Astrocyte of the cerebellum (primary cell): ENCODE measurements around the gene DIPK1B.
A peak's percentile ranks its signal among the peaks of the same experiment; 100 is the strongest.

ENCODE experiments used
- DNase-seq: peaks from one replicate; pipeline ENCODE4 v3.0.0-alpha.2; 2011; ENCODE audit warnings: low read depth
- H3K4me3 ChIP-seq: 2 replicates; pipeline ENCODE4 v1.5.1; 2011; ENCODE audit warnings: mild to moderate bottlenecking, low read depth, low read length, moderate library complexity
- in situ Hi-C: cut with HindIII; loops from 2 replicates; pipeline ENCODE4 v1.10.0; 2017; ENCODE audit warnings: low sequenced_read_pairs
- TF ChIP-seq, protein P1 (sequence below): IDR thresholded peaks from 2 replicates; pipeline ENCODE4 v1.5.1; 2012; ENCODE audit warnings: low read length, low read depth, moderate library complexity, mild to moderate bottlenecking; ENCODE audit errors: missing control alignments

Gene DIPK1B

GRCh38 chr9:136724772-136725171, 12.4 kb downstream of the DIPK1B start:
- TF ChIP-seq, protein P1, sequence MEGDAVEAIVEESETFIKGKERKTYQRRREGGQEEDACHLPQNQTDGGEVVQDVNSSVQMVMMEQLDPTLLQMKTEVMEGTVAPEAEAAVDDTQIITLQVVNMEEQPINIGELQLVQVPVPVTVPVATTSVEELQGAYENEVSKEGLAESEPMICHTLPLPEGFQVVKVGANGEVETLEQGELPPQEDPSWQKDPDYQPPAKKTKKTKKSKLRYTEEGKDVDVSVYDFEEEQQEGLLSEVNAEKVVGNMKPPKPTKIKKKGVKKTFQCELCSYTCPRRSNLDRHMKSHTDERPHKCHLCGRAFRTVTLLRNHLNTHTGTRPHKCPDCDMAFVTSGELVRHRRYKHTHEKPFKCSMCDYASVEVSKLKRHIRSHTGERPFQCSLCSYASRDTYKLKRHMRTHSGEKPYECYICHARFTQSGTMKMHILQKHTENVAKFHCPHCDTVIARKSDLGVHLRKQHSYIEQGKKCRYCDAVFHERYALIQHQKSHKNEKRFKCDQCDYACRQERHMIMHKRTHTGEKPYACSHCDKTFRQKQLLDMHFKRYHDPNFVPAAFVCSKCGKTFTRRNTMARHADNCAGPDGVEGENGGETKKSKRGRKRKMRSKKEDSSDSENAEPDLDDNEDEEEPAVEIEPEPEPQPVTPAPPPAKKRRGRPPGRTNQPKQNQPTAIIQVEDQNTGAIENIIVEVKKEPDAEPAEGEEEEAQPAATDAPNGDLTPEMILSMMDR, result no peak
- H3K4me3 ChIP-seq, result no peak overlapping the region
- DNase-seq, result no peak
- in situ Hi-C loops, result no loop called here

- DNase-seq, result no peak
- TF ChIP-seq, protein P1, result no peak
- no peak overlapping the region for H3K4me3 ChIP-seq
- in situ Hi-C loops, result no loop called here
Observed at GRCh38 chr9:136725612-136726011, 13.2 kb downstream of the DIPK1B start.

DNA sequence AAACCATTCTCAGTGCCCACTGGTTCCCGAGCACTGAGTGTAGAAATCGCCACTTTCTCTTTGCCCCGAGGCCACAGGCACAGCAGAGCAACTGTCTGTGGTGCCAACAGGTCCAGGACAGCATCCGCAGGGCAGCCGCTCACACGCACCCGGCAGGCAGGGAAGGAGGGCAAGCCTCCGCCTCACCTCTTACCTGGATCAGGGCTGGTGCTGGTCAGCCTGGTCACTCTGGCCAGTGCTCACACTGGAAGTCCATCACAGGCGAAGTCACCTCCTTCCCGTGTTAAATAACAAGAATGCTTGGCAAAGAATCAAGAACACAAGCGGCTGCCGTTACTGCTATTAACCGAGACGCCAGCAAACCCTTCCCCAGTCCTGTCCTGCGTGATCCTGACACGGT, 13.7 kb downstream of the DIPK1B start:
- no peak for DNase-seq
- TF ChIP-seq, protein P1, result no peak
- in situ Hi-C loops, result no loop called here
- H3K4me3 ChIP-seq, result peak overlapping the region; percentile 78

- peak overlapping the region; percentile 78 for H3K4me3 ChIP-seq
- in situ Hi-C loops, result no loop called here
- DNase-seq, result no peak
- TF ChIP-seq, protein P1, result peak; percentile 48
Observed at GRCh38 chr9:136726631-136727191, 14.3 kb downstream of the DIPK1B start.

DNA sequence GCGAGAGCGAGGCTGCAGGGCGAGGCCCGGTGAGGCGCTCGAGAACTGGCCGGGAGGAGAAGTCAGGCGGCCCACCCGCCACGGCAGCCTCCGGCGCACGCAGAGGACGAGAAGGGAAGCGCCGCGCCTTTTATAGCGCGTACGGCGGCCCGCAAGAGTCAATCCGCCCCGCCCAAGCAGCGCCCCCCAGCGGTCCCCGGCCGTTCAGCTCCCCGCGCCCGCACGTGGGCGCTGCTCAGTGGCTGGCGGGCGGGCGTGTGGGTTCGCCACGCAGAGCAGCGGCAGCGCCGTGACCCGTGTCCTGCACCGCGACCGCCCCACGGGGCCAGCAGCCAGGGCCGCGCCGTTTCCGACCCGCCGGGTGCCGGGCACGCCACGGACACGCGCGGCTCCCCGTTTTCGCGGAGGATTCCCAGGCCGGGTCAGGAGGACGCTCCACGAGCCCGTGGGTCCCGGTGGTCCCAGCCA, 15.7 kb downstream of the DIPK1B start:
- peak overlapping the region; percentile 78 for H3K4me3 ChIP-seq
- peak; percentile 61 for DNase-seq
- TF ChIP-seq, protein P1, result peak; percentile 70
- in situ Hi-C loops, result no loop called here

DNA sequence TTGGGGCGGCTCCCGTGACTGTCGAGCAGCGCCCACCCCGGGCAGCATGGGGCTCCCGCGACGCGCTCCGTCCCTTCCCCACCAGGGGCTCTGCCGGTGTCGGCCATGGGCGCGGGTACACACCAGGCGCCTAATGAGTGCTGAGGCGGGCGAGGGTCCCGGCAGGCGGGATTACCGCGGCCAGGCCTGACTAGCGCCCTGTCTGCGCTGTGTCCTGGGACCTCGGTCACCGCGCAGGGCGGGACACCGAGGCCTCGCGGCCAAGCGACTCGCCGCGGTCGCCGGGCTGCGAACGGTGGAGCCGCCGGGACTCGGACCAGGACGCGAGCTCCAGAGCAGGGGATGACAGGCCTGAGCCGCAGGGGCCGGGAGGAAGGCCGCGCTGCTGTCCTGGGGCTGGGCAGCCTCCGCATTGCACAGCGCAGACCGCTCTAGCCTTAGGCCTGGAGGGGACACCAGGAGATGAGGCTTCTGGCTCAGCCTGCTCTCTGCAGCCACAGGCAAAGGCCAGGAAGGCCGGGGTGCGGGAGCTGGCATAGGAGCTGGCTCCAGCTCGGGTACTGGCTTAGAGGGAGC, 16.3 kb downstream of the DIPK1B start:
- in situ Hi-C loops, result no loop called here
- TF ChIP-seq, protein P1, result no peak
- peak overlapping the region; percentile 78 for H3K4me3 ChIP-seq
- no peak for DNase-seq
